Right atrium auricular region (tissue), 2 donors: ENCODE data around the gene SHANK1. TPM values are rescaled to one million over a fixed set of nuclear protein-coding genes. Genes with fewer than 3 reads are reported as not detected.
"Not testable (repeated sequence)": the region's sequence is repeated elsewhere in the genome, so short reads cannot be mapped to it uniquely, and the experiment has no call there.

Experiments
- DNase-seq: peaks from one replicate; pipeline ENCODE4 v3.0.0-alpha.2; 2019; ENCODE audit warnings: low spot score
- H3K27ac ChIP-seq, 2 donors: fragments of 200-600 bp; sonication (generic); 1 replicate in 1 of 2; 2 replicates in 1 of 2; pipeline ENCODE4 v1.5.1; 2016 to 2019
- H3K27me3 ChIP-seq, 2 donors: fragments of 200-600 bp; sonication (generic); one replicate each; pipeline versions ENCODE4 v1.5.1 to v1.6.0; 2017 to 2019
- H3K36me3 ChIP-seq: fragments of 200-600 bp; sonication (generic); one replicate; pipeline ENCODE4 v1.5.1; 2016
- H3K4me1 ChIP-seq, 2 donors: fragments of 200-600 bp; sonication (generic); one replicate each; pipeline versions ENCODE4 v1.5.1 to v1.6.0; 2017 to 2019
- H3K4me3 ChIP-seq, 2 donors: fragments of 200-600 bp; sonication (generic); 1 replicate in 1 of 2; 2 replicates in 1 of 2; pipeline ENCODE4 v1.5.1; 2017 to 2019; ENCODE audit warnings: mild to moderate bottlenecking in 1 of 2, moderate library complexity in 1 of 2
- H3K9me3 ChIP-seq, 2 donors: fragments of 200-600 bp; sonication (generic); one replicate each; pipeline ENCODE4 v1.5.1; 2019
- total RNA-seq, 2 donors: library from RNA; depleted of rRNA; stranded (reverse); fragments of >200 nt; gene quantifications; one replicate each; pipeline ENCODE4 v1.1.0, GENCODE V29; 2016
- TF ChIP-seq, protein P1 (sequence below), 2 donors: fragments of 200-600 bp; sonication (generic); IDR thresholded peaks; one replicate each; pipeline ENCODE4 v1.5.1; 2019; ENCODE audit warnings: antibody characterized with exemption in 2 of 2

The SHANK1 gene
- total RNA-seq, 2 donors from 2014 or later = 0.56 to 1.8 TPM

DNA sequence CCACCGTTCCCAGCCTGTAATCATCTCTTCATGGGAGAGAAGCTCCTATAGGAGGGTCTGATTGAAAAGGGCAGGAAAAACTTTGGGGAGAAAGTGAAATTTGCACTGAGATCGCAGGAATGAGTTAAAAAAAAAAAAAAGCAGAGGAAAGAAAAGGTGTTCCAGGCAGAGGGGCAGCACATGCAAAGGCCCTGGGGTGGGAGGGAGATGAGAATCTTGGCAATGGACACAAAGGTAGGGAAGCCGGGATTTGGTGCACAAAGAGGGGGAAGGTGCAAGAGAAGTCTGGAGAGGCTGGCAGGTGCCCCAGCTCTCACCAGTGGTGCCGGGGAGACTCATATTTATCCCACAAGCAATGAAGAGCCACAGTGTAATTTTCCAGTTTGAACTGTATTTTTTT, 34.3 kb upstream of the SHANK1 start:
- H3K4me1 ChIP-seq = no peaks in the 10 kb centered on the region
- DNase-seq = no peak
- no peaks in the 10 kb centered on the region for H3K36me3 ChIP-seq
- TF ChIP-seq, protein P1, sequence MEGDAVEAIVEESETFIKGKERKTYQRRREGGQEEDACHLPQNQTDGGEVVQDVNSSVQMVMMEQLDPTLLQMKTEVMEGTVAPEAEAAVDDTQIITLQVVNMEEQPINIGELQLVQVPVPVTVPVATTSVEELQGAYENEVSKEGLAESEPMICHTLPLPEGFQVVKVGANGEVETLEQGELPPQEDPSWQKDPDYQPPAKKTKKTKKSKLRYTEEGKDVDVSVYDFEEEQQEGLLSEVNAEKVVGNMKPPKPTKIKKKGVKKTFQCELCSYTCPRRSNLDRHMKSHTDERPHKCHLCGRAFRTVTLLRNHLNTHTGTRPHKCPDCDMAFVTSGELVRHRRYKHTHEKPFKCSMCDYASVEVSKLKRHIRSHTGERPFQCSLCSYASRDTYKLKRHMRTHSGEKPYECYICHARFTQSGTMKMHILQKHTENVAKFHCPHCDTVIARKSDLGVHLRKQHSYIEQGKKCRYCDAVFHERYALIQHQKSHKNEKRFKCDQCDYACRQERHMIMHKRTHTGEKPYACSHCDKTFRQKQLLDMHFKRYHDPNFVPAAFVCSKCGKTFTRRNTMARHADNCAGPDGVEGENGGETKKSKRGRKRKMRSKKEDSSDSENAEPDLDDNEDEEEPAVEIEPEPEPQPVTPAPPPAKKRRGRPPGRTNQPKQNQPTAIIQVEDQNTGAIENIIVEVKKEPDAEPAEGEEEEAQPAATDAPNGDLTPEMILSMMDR (IDR thresholded peaks at IDR 0.05) = no peak
- no peak overlapping the region for H3K4me3 ChIP-seq
- no peaks in the 10 kb centered on the region for H3K9me3 ChIP-seq
- no peak overlapping the region for H3K27ac ChIP-seq
- no peaks in the 10 kb centered on the region for H3K27me3 ChIP-seq

DNA sequence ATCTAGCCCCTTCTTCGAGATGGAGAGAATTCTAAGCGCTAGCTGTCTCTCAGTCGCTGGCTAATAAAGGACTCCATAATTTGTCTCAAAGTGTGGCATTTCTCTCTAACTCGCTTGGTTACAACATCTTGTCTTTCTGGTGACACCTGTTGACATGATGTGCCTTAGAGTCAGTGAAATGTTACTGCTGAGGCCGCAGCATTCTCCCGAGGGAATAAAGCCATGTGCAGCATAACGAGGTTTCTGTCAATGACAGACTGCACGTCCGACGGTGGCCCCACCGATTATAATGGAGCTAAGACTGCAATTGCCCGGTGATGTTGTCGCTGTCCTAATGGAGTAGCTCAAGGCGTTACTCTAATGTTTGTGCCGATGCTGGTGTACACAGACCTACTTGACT, 30.4 kb upstream of the SHANK1 start:
- Histone ChIP-seq H3K9me3 (no peaks in the 10 kb centered on the region), H3K4me3 (no peak overlapping the region), H3K36me3 (no peaks in the 10 kb centered on the region), H3K27ac (no peak overlapping the region), H3K27me3 (no peaks in the 10 kb centered on the region), H3K4me1 (no peaks in the 10 kb centered on the region)
- no peak for DNase-seq
- TF ChIP-seq, protein P1 (IDR thresholded peaks at IDR 0.05) = no peak

DNA sequence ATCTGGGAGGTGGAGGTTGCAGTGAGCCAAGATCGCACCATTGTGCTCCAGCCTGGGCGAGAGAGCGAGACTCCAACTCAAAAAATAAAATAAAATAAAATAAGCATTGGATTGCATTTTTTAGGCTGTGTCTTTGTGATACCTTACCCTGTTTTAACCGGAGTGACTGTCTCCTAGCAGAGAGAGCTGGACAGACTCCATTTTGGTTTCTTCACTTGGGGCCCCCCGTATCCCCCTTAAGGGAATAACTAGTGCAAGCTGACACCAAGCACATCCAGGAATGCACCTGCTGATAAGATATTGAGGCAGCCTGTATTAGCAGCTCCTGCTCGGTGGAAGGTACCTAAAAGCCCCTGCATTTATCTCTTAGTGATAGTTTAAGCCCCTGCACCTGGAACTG, 29.9 kb upstream of the SHANK1 start:
- no peaks in the 10 kb centered on the region for H3K36me3 ChIP-seq
- no peak overlapping the region for H3K4me3 ChIP-seq
- H3K4me1 ChIP-seq = no peaks in the 10 kb centered on the region
- no peak for DNase-seq
- no peaks in the 10 kb centered on the region for H3K9me3 ChIP-seq
- no peak overlapping the region for H3K27ac ChIP-seq
- TF ChIP-seq, protein P1 (IDR thresholded peaks at IDR 0.05) = no peak
- no peaks in the 10 kb centered on the region for H3K27me3 ChIP-seq

DNA sequence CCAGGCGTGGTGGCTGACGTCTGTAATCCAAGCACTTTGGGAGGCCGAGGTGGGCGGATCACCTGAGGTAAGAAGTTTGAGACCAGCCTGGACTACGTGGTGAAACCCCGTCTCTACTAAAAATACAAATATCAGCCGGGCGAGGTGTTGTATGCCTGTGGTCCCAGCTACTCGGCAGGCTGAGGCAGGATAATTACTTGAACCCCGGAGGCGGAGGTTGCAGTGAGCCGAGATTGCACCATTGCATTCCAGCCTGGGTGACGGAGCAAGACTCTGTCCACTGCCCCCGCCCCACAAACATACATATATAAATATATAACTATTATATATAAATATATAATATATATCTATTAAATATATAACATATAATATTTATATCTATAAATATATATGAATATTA, 27.5 kb upstream of the SHANK1 start:
- not testable (repeated sequence) for H3K4me1 ChIP-seq, H3K36me3 ChIP-seq, H3K9me3 ChIP-seq, DNase-seq, H3K27ac ChIP-seq, H3K4me3 ChIP-seq, H3K27me3 ChIP-seq

DNA sequence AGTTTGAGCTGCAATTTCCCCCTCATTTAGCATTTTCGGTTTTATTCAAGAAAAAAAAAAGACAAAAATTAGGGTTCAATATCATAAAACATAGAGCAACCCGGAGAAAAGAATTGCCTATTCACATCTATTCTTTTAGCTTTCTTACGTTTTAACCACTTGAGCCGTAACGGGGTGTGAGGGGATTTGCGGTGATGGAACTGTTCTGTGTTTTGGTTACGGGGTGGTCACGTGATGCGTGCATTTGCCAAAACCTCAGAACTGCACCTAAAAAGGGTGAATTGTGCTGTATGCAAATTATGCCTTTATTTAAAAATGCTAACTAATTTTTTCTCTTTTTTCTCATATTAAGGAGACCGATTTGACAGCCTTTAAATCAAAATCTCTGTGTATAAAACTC, 25.6 kb upstream of the SHANK1 start:
- no peaks in the 10 kb centered on the region for H3K36me3 ChIP-seq
- H3K27ac ChIP-seq = no peak overlapping the region
- H3K4me3 ChIP-seq = no peak overlapping the region
- H3K27me3 ChIP-seq = no peaks in the 10 kb centered on the region
- TF ChIP-seq, protein P1 (IDR thresholded peaks at IDR 0.05) = no peak
- DNase-seq = no peak
- H3K9me3 ChIP-seq = no peaks in the 10 kb centered on the region
- H3K4me1 ChIP-seq = no peaks in the 10 kb centered on the region

DNA sequence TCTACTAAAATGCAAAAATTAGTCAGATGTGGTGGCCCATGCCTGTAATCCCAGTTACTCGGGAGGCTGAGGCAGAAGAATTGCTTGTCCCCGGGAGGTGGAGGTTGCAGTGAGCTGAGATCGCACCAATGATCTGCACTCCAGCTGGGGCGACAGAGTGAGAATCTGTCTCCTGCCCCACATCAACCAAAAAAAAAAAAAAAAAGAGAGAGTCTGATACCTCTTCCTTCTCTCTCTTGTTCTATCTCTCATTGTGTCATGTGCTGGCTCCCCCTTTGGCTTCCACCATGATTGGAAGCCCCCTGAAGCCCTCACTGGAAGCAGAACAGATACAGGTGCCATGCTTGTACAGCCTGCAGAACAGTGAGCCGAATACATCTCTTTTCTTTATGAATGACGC, 23.9 kb upstream of the SHANK1 start:
- no peaks in the 10 kb centered on the region for H3K9me3 ChIP-seq
- H3K4me3 ChIP-seq = no peak overlapping the region
- DNase-seq = no peak
- no peaks in the 10 kb centered on the region for H3K36me3 ChIP-seq
- TF ChIP-seq, protein P1 (IDR thresholded peaks at IDR 0.05) = no peak
- H3K27me3 ChIP-seq = no peaks in the 10 kb centered on the region
- no peaks in the 10 kb centered on the region for H3K4me1 ChIP-seq
- H3K27ac ChIP-seq = no peak overlapping the region
